Body of pancreas (tissue), 4 donors: ENCODE measurements around the gene NTN5.

Source experiments
- POLR2A ChIP-seq, 3 donors: fragments of 450-650 bp; IDR thresholded peaks; one replicate each; pipeline ENCODE4 v1.6.1; 2016; ENCODE audit warnings: antibody characterized with exemption in 3 of 3, mild to moderate bottlenecking in 2 of 3
- TF ChIP-seq, protein P1 (sequence below), 7 experiments: fragments of 450-650 bp in 4 of 7; fragments of 200-600 bp in 3 of 7; sonication (generic) in 3 of 7; IDR thresholded peaks; one replicate each; pipeline ENCODE4 v1.5.1; 2016 to 2019; ENCODE audit warnings: antibody characterized with exemption in 7 of 7

DNA sequence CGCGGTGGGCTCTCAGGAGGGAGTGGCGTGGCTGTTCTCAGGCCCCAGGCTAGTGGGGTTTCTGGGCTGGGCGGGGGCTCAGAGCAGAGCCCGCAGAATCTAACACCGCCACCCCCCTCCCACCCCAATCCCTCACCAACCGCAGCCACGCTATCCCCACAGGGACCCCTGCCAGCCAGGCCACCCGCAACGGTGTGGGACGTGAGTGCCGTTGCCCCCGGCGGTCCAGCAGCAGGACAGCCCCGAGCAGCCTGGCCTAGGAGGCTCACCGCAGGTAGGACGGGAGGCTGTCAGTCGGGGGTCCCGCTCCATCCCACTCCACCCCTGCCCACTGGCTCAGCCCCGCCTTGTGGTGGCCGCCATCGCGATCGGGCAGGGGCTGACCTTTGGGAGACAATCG lies at the start of gene NTN5:
- TF ChIP-seq, protein P1, sequence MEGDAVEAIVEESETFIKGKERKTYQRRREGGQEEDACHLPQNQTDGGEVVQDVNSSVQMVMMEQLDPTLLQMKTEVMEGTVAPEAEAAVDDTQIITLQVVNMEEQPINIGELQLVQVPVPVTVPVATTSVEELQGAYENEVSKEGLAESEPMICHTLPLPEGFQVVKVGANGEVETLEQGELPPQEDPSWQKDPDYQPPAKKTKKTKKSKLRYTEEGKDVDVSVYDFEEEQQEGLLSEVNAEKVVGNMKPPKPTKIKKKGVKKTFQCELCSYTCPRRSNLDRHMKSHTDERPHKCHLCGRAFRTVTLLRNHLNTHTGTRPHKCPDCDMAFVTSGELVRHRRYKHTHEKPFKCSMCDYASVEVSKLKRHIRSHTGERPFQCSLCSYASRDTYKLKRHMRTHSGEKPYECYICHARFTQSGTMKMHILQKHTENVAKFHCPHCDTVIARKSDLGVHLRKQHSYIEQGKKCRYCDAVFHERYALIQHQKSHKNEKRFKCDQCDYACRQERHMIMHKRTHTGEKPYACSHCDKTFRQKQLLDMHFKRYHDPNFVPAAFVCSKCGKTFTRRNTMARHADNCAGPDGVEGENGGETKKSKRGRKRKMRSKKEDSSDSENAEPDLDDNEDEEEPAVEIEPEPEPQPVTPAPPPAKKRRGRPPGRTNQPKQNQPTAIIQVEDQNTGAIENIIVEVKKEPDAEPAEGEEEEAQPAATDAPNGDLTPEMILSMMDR (IDR thresholded peaks at IDR 0.05) = no peak
- TF ChIP-seq POLR2A (IDR thresholded peaks at IDR 0.05) = no peak
